HepG2 (cell line): ENCODE data around the gene POC1A. TPM values are rescaled to one million over a fixed set of nuclear protein-coding genes. Genes with fewer than 3 reads are reported as not detected.

Experiments
- CC2D1A ChIP-seq: sonication (generic); formaldehyde crosslinking; IDR thresholded peaks from 2 replicates; pipeline ENCODE4 v1.8.1; 2023; ENCODE audit warnings: mild to moderate bottlenecking, missing genetic modification reagents
- SMAD3 ChIP-seq: sonication (generic); formaldehyde crosslinking; IDR thresholded peaks from 2 replicates; pipeline ENCODE4 v1.4.0; 2020; ENCODE audit warnings: missing genetic modification reagents
- SP4 ChIP-seq: sonication (generic); formaldehyde crosslinking; IDR thresholded peaks from 2 replicates; pipeline ENCODE4 v1.8.1; 2023; ENCODE audit warnings: mild to moderate bottlenecking, missing genetic modification reagents
- TEAD2 ChIP-seq: sonication (generic); formaldehyde crosslinking; IDR thresholded peaks from 2 replicates; pipeline ENCODE4 v1.9.0; 2021; ENCODE audit warnings: missing genetic modification reagents
- ZMYM3 ChIP-seq: sonication (generic); formaldehyde crosslinking; IDR thresholded peaks from 2 replicates; pipeline ENCODE4 v1.5.1; 2020; ENCODE audit warnings: mild to moderate bottlenecking, missing genetic modification reagents
- ZNF101 ChIP-seq: sonication (generic); formaldehyde crosslinking; IDR thresholded peaks from 2 replicates; pipeline ENCODE4 v1.4.0; 2020; ENCODE audit warnings: mild to moderate bottlenecking, low read depth, missing genetic modification reagents, borderline replicate concordance
- ZNF256 ChIP-seq: sonication (generic); formaldehyde crosslinking; conservative IDR thresholded peaks from 2 replicates; pipeline ENCODE4 v1.4.0; 2020; ENCODE audit warnings: missing genetic modification reagents
- ZNF777 ChIP-seq: sonication (generic); formaldehyde crosslinking; IDR thresholded peaks from 2 replicates; pipeline ENCODE4 v1.4.0; 2020; ENCODE audit warnings: missing genetic modification reagents
- polyA plus RNA-seq, 8 experiments: library from polyadenylated mRNA; depleted of rRNA in 3 of 8; stranded (reverse) in 7 of 8; unstranded in 1 of 8; fragments of >200 nt; fragmentation: Illumina TruSeq in 4 of 8; extraction: Trizol in 4 of 8; gene quantifications; 2 replicates each; pipeline versions ENCODE4 v1.2.1 to v1.2.3, GENCODE V29; 2011 to 2016; ENCODE audit warnings: low read depth in 4 of 8, missing spikeins in 1 of 8, mixed read lengths in 1 of 8; ENCODE audit not compliant: insufficient read depth in 1 of 8
- total RNA-seq, 5 experiments: library from RNA; depleted of rRNA; stranded (reverse); fragments of >200 nt; fragmentation: Illumina TruSeq; extraction: Trizol; gene quantifications; 2 replicates each; pipeline ENCODE4 v1.2.3, GENCODE V29; 2016; ENCODE audit warnings: low read depth in 1 of 5
- TF ChIP-seq, protein P1 (sequence below): sonication (generic); formaldehyde crosslinking; IDR thresholded peaks from 2 replicates; pipeline ENCODE4 v1.5.0; 2020; ENCODE audit warnings: missing genetic modification reagents
- TF ChIP-seq, protein P2 (sequence below): sonication (generic); formaldehyde crosslinking; IDR thresholded peaks from 2 replicates; pipeline ENCODE4 v1.5.1; 2020; ENCODE audit warnings: missing genetic modification reagents, mild to moderate bottlenecking, borderline replicate concordance
- TF ChIP-seq, protein P3 (sequence below): sonication (generic); formaldehyde crosslinking; IDR thresholded peaks from 2 replicates; pipeline ENCODE4 v1.4.0; 2020; ENCODE audit warnings: missing genetic modification reagents, mild to moderate bottlenecking, borderline replicate concordance
- TF ChIP-seq, protein P4 (sequence below): sonication (generic); formaldehyde crosslinking; IDR thresholded peaks from 2 replicates; pipeline ENCODE4 v1.9.0; 2022; ENCODE audit warnings: missing genetic modification reagents, mild to moderate bottlenecking, borderline replicate concordance
- TF ChIP-seq, protein P5 (sequence below): sonication (generic); formaldehyde crosslinking; IDR thresholded peaks from 2 replicates; pipeline ENCODE4 v1.8.0; 2022; ENCODE audit warnings: mild to moderate bottlenecking, missing genetic modification reagents, moderate library complexity
- TF ChIP-seq, protein P6 (sequence below): IDR thresholded peaks from 2 replicates; pipeline ENCODE4 v1.6.1; 2016; ENCODE audit warnings: missing compliant biosample characterization, missing genetic modification reagents, borderline replicate concordance

Gene POC1A
- total and polyA plus RNA-seq, 2 of the 13 experiments (the other 11 are each of a cell fraction or from before 2014, with no cell fraction given), result 14.6 to 20.0 TPM

DNA sequence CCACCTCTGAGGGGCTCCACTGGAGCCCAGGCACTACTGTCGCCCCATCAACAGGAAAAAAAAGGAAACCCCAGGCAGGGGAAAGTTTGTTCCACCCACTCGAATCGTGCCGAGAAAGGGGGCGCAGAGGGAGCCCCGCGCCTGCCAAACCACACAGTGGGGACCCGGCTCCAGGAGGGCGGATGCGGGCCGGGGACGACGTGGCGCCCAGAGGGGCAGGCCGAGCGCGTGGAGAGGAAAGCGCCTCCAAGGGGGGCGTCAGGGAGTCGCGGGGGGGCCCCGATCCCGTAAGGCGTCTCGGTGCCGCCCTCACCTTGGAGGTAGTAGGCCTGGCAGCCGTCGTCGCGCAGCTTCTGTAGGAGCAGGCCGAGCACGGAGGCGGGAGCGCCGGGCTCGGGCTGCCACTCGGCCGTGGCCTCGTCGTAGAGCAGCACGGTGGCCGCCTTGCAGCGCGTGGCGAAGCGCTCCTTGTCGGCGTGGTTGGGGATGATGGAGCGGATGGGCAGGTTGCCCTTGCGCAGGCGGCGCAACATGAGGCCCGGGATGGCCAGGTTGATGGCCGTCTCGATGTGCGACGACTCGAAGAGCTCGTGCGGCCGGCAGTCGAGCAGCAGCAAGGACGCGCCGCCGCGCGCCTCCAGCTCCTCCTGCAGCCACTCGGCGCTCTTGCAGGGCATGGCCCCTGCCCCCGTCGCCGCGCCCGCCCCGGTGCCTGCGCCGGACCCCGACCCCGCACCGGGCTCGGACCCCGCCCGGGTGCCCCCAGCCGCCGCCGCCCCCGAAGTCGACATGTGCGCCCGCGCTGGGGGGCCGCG lies 98.5 kb downstream of the POC1A start (continued):
- TF ChIP-seq, protein P1, sequence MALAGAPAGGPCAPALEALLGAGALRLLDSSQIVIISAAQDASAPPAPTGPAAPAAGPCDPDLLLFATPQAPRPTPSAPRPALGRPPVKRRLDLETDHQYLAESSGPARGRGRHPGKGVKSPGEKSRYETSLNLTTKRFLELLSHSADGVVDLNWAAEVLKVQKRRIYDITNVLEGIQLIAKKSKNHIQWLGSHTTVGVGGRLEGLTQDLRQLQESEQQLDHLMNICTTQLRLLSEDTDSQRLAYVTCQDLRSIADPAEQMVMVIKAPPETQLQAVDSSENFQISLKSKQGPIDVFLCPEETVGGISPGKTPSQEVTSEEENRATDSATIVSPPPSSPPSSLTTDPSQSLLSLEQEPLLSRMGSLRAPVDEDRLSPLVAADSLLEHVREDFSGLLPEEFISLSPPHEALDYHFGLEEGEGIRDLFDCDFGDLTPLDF (CRISPR knock-in tag), result 0 out of 2 replicates have a peak, but pooled peaks have one; percentile 33
- TF ChIP-seq, protein P2, sequence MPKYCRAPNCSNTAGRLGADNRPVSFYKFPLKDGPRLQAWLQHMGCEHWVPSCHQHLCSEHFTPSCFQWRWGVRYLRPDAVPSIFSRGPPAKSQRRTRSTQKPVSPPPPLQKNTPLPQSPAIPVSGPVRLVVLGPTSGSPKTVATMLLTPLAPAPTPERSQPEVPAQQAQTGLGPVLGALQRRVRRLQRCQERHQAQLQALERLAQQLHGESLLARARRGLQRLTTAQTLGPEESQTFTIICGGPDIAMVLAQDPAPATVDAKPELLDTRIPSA (CRISPR knock-in tag), result peak; percentile 76; the same call in 1 of the 2 replicates
- TF ChIP-seq ZNF101 (CRISPR knock-in tag), result no peak
- TF ChIP-seq, protein P3, sequence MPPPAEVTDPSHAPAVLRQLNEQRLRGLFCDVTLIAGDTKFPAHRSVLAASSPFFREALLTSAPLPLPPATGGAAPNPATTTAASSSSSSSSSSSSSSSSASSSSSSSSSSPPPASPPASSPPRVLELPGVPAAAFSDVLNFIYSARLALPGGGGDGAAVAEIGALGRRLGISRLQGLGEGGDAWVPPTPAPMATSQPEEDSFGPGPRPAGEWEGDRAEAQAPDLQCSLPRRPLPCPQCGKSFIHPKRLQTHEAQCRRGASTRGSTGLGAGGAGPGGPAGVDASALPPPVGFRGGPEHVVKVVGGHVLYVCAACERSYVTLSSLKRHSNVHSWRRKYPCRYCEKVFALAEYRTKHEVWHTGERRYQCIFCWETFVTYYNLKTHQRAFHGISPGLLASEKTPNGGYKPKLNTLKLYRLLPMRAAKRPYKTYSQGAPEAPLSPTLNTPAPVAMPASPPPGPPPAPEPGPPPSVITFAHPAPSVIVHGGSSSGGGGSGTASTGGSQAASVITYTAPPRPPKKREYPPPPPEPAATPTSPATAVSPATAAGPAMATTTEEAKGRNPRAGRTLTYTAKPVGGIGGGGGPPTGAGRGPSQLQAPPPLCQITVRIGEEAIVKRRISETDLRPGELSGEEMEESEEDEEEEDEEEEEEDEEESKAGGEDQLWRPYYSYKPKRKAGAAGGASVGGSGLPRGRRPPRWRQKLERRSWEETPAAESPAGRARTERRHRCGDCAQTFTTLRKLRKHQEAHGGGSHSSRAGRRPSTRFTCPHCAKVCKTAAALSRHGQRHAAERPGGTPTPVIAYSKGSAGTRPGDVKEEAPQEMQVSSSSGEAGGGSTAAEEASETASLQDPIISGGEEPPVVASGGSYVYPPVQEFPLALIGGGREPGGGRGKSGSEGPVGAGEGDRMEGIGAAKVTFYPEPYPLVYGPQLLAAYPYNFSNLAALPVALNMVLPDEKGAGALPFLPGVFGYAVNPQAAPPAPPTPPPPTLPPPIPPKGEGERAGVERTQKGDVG (CRISPR knock-in tag), result no peak
- no peak for TF ChIP-seq SMAD3 (CRISPR knock-in tag)
- TF ChIP-seq SP4 (CRISPR knock-in tag), result 0 out of 2 replicates have a peak, but pooled peaks have one; percentile 16
- TF ChIP-seq, protein P4, sequence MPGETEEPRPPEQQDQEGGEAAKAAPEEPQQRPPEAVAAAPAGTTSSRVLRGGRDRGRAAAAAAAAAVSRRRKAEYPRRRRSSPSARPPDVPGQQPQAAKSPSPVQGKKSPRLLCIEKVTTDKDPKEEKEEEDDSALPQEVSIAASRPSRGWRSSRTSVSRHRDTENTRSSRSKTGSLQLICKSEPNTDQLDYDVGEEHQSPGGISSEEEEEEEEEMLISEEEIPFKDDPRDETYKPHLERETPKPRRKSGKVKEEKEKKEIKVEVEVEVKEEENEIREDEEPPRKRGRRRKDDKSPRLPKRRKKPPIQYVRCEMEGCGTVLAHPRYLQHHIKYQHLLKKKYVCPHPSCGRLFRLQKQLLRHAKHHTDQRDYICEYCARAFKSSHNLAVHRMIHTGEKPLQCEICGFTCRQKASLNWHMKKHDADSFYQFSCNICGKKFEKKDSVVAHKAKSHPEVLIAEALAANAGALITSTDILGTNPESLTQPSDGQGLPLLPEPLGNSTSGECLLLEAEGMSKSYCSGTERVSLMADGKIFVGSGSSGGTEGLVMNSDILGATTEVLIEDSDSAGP (CRISPR knock-in tag), result peak; percentile 48; the same call in 1 of the 2 replicates
- peak; percentile 90 for TF ChIP-seq ZNF256 (CRISPR knock-in tag)
- TF ChIP-seq TEAD2 (CRISPR knock-in tag), result peak; percentile 84; the same call in 1 of the 2 replicates
- no peak for TF ChIP-seq CC2D1A (CRISPR knock-in tag)
- TF ChIP-seq, protein P5, sequence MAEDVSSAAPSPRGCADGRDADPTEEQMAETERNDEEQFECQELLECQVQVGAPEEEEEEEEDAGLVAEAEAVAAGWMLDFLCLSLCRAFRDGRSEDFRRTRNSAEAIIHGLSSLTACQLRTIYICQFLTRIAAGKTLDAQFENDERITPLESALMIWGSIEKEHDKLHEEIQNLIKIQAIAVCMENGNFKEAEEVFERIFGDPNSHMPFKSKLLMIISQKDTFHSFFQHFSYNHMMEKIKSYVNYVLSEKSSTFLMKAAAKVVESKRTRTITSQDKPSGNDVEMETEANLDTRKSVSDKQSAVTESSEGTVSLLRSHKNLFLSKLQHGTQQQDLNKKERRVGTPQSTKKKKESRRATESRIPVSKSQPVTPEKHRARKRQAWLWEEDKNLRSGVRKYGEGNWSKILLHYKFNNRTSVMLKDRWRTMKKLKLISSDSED, result 0 out of 2 replicates have a peak, but pooled peaks have one; percentile 48
- peak; percentile 89 for TF ChIP-seq ZNF777 (CRISPR knock-in tag)
- peak; percentile 48; the same call in 1 of the 2 replicates for TF ChIP-seq ZMYM3 (CRISPR knock-in tag)
- TF ChIP-seq, protein P6, sequence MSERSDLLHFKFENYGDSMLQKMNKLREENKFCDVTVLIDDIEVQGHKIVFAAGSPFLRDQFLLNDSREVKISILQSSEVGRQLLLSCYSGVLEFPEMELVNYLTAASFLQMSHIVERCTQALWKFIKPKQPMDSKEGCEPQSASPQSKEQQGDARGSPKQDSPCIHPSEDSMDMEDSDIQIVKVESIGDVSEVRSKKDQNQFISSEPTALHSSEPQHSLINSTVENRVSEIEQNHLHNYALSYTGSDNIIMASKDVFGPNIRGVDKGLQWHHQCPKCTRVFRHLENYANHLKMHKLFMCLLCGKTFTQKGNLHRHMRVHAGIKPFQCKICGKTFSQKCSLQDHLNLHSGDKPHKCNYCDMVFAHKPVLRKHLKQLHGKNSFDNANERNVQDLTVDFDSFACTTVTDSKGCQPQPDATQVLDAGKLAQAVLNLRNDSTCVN (CRISPR knock-in tag), result peak; percentile 78
